Cardiac fibroblast (primary cell): ENCODE data around the gene FRMPD1.

Source experiments
- DNase-seq, 2 donors: peaks; one replicate each; pipeline versions ENCODE4 v3.0.0 to v3.0.0-alpha.2; 2010; ENCODE audit warnings: low read depth in 2 of 2
- H3K4me3 ChIP-seq, 2 donors: replicated peaks in 1 of 2; 1 replicate in 1 of 2; 2 replicates in 1 of 2; pipeline ENCODE4 v1.5.1; 2011; ENCODE audit warnings: low read depth in 2 of 2, low read length in 2 of 2, mild to moderate bottlenecking in 2 of 2, moderate library complexity in 1 of 2
- CTCF ChIP-seq: IDR thresholded peaks from one replicate; pipeline ENCODE4 v1.5.1; 2011; ENCODE audit warnings: low read depth, mild to moderate bottlenecking, low read length, inconsistent platforms

FRMPD1 gene

GRCh38 chr9:37611961-37612360, 38.8 kb upstream of the FRMPD1 start:
- TF ChIP-seq CTCF: no peak
- DNase-seq: no peak
- H3K4me3 ChIP-seq: no peak overlapping the region

GRCh38 chr9:37617161-37617560, 33.6 kb upstream of the FRMPD1 start:
- DNase-seq: no peak
- no peak for TF ChIP-seq CTCF
- H3K4me3 ChIP-seq: no peak overlapping the region

GRCh38 chr9:37617832-37618231, 32.9 kb upstream of the FRMPD1 start:
- no peak overlapping the region for H3K4me3 ChIP-seq
- TF ChIP-seq CTCF: no peak
- peak; percentile 12 to 55 for DNase-seq

- no peak for TF ChIP-seq CTCF
- peak; percentile 16 to 48 for DNase-seq
- no peak overlapping the region for H3K4me3 ChIP-seq
These were observed 31.9 kb upstream of the FRMPD1 start for GRCh38 chr9:37618817-37619216.

GRCh38 chr9:37619806-37620205, 30.9 kb upstream of the FRMPD1 start:
- no peak overlapping the region for H3K4me3 ChIP-seq
- TF ChIP-seq CTCF: no peak
- no peak for DNase-seq

GRCh38 chr9:37620396-37620795, 30.4 kb upstream of the FRMPD1 start:
- no peak for TF ChIP-seq CTCF
- no peak overlapping the region for H3K4me3 ChIP-seq
- no peak for DNase-seq

GRCh38 chr9:37621273-37622121, 29.3 kb upstream of the FRMPD1 start:
- no peak overlapping the region for H3K4me3 ChIP-seq
- peak in 1 of 2 donors; percentile 7 for DNase-seq
- no peak for TF ChIP-seq CTCF
